ENCODE results near the gene RHAG.
"Not testable (repeated sequence)": the region's sequence is repeated elsewhere in the genome, so short reads cannot be mapped to it uniquely, and the experiment has no call there.

DNA sequence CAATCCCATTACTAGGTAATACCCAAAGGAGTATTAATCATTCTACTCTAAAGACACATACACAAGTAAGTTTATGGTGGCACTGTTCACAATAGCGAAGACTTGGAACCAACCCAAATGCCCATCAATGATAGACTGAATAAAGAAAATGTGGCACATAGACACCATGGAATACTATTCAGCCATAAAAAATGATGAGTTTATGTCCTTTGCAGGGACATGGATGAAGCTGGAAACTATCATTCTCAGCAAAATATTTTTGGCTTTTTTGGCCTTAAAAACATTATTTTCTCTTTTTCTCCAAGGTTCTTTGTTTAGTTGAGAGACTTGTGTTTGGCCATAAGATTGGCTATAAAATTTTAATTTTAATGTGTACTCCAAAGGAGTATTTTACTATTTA is 27.4 kb upstream of the RHAG start:
- TF ChIP-seq, protein P1, sequence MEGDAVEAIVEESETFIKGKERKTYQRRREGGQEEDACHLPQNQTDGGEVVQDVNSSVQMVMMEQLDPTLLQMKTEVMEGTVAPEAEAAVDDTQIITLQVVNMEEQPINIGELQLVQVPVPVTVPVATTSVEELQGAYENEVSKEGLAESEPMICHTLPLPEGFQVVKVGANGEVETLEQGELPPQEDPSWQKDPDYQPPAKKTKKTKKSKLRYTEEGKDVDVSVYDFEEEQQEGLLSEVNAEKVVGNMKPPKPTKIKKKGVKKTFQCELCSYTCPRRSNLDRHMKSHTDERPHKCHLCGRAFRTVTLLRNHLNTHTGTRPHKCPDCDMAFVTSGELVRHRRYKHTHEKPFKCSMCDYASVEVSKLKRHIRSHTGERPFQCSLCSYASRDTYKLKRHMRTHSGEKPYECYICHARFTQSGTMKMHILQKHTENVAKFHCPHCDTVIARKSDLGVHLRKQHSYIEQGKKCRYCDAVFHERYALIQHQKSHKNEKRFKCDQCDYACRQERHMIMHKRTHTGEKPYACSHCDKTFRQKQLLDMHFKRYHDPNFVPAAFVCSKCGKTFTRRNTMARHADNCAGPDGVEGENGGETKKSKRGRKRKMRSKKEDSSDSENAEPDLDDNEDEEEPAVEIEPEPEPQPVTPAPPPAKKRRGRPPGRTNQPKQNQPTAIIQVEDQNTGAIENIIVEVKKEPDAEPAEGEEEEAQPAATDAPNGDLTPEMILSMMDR (IDR thresholded peaks at IDR 0.05), result not testable (repeated sequence)
- TF ChIP-seq POLR2A (IDR thresholded peaks at IDR 0.05), result not testable (repeated sequence)
